DMS153 (cell line): ENCODE measurements around the gene FAM120A.

ENCODE experiments used
- DNase-seq: peaks from one replicate; lab custom pipeline; 2025; lab: John Stamatoyannopoulos, UW

Gene FAM120A

DNA sequence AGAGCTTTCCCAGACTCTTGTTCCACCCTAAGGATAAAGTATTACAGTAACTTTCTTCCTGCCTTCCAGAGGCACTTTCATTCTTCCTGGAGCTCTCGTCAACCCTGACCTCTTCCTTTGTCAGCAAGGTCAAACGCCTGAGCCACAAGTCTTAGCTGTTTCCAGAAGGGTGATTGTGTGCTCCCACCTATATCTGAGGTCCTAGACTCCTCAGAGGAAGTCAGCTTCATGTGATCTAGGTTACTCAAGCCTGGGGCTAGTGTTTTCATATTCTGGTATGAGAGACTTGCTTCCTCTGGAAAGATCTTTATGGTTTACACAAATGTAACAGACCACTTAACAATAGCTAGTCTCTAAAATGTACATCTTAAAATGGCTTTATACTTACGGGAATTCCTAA, 5.4 kb upstream of the FAM120A start:
- DNase-seq: no peak

DNA sequence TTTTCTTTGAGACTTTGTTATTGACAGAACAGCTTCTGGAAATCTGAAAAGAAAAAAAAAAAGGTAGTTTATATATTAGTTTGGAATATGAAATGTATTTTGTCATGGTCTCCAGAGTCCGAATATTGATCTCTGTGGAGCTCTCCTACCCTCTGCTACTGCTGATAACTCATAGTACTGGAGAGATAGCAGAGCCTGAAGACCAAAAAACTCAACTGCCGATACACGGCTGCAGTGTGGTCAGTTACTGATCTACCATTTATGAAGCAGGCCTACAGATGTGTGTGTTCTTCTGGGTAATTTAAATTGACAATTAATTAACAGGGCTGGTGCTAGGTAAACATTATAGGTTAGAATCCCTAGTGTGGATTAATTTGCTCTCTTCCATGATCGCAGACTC, 3.8 kb upstream of the FAM120A start:
- no peak for DNase-seq

DNA sequence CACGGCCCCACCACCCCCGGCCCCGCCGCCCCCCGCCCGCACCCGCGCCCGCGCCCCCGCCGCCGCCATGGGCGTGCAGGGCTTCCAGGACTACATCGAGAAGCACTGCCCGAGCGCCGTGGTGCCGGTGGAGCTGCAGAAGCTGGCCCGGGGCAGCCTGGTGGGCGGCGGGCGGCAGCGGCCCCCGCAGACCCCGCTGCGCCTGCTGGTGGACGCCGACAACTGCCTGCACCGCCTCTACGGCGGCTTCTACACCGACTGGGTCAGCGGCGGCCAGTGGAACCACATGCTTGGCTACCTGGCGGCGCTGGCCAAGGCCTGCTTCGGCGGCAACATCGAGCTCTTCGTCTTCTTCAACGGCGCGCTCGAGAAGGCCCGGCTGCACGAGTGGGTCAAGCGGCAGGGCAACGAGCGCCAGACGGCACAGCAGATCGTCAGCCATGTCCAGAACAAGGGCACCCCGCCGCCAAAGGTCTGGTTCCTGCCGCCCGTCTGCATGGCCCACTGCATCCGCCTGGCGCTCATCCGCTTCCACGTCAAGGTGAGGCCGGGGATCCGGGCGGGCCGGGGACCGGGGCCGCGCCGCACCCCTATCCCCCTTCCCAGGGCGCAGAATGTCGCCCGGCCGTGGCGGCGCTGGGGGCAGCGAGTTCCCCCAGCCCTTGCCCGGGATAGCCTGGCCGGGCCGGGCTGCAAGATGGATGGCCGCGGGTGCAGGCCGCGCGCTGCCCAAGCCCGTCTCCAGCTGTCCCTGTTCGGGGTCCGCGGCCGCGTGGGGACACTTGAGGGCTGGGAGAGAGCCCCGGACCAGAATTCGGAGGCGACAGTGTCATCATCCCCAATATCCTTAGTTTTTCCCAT, 594 bp downstream of the FAM120A start:
- no peak for DNase-seq

DNA sequence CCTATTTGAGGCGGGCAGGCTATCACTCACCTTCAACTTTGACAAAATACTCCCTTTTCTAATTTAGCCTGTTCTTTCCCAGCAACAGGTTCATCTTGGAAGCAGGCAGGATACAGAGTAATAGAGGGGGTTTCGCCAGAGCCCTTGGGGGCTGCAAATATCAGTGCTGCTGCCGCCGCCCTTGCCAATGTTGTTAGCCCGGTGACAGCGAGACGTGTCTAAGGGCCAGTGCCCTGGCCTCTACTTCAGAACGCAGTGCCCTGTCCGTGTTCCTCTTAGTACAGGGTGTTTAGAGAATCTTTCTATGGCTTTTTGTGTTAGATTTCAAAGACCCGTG, 1.2 kb downstream of the FAM120A start:
- DNase-seq: no peak

DNA sequence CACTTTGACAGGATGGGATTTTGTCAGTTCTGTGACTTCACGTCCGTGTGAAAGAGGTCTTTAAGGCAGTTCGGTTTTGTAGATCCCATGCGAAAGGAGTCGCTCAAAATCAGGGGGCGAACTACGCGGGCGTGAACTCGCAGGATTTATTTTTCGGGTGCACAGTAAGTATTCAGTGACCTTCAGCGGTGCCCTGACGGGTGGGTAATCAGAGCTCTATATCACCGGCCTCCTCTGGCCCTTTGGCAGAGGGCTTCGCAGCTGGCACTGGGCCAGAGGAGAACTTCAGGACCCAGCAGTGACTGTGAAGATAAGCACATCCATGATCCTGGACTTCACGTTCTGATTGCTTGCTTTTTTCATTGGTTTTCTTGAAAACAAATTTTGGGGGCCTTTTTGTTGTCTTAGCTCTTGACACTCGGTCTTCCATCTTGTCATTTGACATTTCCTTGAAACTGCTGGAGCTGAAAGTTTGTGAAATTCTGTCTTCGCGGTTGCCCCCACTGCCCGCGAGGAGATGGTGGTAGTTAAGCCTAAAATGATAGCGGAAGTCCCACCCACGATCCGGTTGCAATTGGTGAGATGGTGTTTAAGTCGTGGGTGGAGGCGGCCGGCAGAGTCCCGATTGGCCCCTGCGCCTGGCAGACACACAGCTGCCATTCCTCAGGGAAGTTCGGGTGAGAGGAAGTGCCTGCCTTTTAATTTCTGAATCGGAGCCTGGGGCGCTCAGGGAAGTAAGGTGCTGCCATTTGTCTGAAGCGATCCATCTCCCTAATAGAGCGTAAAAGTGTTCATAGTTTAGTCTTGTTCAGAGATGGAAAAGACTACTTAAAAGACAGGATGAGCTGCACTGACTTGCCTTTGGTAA, 1.8 kb downstream of the FAM120A start, which contains the start of gene FAM120AOS:
Gene FAM120AOS (minus strand): TSS at position 535 of the 868 bp plus-strand sequence. CDS start 872 bp downstream, outside the sequence.
- DNase-seq: peak; percentile 88

DNA sequence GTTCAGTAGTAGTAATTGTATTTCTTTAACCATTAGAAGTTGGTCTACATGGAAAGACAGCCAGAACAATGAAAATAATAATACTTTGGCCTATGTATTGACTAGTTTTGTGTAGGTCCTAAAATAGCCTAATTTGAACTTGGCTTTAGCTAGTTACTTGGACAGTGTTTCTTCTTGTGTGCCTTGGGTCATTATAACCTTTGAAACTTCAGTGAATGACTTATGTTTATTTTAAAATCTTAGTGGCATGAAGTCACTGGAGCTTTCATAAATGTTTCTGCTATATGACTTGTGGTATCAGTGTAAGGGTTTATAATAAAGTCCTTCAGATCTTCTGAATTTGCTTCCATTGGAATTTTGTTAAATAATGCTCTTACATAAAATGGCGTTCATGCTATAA, 4.5 kb downstream of the FAM120A start:
- no peak for DNase-seq

DNA sequence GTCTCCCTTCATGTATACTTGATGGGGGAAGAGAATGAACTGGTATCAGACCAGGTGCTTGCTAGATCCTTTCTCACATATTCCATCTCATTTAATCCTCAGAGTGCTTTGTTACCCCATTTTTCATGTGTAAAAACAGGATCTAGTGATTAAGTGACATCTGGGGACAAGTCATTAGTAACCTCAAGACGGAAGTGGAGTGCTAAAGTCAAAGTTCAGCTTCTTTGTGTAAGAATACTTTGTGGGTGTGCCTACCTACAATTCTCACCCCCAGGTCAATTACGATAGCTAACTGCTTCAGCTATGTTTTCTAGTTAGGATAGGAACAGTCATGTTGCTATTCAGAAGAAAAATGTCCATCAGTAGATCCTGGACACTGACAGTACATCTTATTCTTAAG, 5.0 kb downstream of the FAM120A start:
- DNase-seq: no peak

DNA sequence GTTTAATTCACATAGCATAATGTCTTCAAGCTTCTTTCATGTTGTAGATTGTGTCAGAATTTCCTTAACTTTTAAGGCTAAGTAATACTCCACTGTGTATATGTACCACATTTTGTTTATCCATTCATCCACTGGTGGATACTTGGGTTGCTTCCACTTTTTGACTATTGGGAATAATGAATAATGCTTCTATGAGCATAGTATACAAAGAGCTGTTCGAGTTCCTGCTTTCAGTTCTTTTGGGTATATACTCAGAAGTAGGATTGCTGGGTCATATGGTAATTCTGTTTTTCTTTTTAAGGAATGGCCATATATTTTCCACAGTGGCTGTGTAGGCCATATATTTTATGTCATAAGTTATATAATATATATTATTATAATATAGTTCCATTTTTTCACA, 5.5 kb downstream of the FAM120A start:
- no peak for DNase-seq

DNA sequence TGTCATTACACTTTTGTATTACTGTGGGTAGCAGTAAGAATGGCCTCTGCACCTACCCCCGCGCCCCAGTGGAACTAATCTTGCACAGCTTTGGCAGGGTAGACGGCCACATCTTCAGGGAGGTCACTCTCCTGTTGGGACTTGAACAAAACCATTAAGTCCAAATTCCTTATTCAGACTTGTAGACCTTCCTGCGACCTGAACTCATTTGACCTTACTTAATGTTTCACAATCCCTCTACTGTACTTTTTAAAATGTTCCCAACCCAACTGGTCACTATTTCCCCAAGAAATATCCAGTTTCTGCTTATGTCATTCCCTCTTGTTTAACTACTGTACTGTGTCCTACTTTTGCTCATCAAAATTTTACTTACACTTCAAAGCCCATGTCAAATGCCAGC, 7.2 kb downstream of the FAM120A start:
- no peak for DNase-seq

DNA sequence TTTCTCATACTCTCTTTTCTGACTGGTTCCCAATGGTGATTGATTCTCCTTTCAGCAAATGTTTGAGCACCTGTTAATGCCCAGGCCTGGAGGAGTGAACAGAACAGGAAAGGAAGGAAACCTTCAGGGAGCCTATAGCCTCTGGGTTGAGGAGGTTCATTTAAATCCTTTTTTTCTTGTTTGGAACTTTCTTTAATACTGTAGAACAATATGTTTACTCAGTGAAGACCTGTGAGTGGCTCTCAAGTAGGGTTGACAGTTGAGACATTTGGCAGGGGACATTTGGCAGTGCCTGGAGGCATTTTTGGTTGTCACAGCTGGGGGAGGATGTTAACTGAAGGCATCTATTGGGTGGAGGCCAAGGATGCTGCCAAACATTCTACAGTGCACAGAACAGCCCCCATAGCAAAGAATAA, 8.0 kb downstream of the FAM120A start:
- no peak for DNase-seq

DNA sequence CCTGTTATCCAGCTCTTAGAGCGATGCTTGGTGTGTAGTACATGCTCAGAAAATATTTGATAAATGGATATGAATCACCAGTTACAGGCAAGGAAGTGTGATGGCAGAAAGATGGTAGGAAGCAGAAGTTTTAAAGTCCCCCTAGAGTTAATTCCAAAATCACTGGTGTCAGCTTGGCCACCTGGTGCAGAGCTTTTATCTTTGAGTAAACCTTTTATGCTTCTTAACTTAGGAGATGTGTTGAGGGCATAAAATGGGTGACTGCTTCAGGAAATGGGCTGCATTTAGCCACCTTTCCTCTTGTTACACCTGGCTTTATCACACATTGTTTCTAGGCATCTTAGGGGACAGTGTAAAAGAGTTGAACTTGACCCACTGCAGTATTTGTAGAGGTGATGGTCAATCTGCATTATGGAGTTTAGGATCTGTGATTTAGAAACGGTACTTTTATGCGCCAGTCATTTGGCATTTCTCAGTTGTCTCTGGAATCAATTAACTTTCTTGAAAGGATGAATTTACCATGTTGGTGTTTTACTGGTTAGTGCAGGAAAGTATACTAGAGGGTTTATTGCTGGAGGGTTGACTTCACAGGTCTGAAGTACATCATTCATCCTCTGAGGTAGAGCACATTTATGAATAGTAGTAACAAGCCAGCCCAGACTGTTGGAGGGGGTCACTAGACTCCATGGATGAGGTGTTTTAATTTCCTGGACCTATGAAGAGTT, 9.4 kb downstream of the FAM120A start:
- DNase-seq: no peak

DNA sequence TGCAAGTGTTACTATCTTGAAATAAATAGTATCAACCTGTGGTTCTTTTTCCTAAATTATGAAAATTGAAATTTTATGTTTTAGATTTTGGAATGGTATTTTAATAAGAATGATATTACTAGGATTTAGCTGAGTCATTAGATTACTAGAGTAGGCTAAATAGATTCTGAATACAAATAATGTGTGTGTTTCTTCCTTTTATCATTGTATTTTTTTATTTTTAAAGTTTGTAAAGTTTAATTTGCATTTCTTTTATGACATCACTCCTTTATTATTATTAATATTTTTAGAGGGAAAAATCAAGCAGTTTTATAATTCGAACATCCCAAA, 9.9 kb downstream of the FAM120A start:
- no peak for DNase-seq

DNA sequence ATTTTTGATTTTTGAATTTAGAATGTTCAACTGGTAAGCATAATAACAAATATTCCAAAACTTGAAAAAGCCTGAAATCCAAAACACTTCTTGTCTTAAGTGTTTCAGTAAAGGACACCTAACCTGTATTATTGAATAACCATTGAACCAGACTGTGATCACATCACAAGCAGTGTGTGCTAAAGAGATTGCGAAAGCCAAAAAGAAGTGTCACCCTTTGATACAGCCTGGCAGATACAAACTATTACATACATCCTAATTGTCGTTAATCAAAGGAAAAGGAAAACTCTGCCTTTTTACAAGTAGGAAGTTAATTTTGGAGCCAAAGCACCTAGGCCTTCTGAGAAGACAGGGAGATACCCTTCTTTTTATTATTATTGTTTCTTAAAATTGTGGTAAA, 10.3 kb downstream of the FAM120A start:
- no peak for DNase-seq

DNA sequence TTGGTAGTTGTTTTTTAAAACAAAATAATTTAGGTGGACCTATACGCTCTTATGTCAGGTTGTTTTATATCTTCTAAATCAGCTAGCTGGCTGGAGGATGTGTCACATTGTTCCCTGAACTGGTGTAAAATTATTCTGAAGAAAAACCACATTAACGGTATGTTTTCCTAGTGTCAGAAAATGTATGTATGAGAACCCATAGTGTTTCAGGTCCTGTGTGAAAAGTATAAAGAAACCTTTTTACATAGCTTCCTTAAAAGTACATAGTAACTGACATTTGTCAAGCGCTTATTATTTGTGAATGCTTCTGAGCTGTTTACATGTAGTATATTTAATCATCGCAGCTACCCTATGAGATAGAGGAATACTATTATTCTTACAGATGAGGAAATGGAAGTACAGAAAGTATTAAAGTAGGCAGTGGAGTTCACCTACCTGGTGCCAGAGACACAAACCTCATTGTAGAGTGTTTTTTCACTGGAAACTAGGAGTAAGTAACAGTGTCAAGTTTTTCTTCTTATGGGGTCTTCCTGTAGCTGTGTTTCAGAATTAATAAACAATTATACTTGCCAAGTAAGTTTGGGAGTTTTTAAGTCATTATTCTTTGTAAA, 12.3 kb downstream of the FAM120A start:
- peak; percentile 10 for DNase-seq

DNA sequence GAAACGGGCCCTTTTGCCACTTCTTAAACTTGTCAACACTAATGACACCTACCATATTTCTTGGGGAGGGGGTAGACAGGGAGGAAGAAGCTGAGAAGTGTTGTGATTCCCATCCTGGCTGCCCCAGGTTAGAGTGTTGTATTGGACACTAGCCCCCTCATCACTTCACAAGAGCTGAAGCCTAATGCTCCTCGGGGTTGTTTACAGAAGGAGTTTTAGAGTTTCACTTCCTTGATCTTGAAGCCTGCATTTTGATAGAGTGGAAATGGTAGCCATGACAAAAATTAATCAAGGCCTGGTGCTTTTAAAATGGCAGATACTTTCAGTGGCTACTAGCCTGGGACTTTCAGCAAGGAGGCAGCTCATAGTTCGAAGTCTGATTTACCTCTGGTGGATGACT, 12.9 kb downstream of the FAM120A start:
- DNase-seq: no peak

DNA sequence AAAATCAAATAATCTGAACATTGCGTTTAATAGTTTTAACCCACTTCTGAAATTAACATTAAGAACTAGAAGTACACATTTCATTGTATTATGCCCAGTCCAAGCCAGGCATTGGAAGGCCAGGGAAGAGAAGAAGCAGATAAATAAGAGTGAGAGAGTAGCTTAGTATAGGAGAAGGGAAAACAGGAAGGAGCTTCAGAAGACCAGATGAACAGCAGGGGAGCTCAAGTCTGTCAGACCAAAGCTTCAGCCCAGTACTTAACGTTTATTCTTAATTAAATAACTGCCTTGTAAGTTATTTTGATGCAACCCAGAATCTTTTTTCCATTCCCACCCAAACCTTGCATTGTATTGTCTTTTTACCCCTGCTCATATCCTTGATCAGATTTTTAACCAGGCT, 13.4 kb downstream of the FAM120A start:
- DNase-seq: no peak

DNA sequence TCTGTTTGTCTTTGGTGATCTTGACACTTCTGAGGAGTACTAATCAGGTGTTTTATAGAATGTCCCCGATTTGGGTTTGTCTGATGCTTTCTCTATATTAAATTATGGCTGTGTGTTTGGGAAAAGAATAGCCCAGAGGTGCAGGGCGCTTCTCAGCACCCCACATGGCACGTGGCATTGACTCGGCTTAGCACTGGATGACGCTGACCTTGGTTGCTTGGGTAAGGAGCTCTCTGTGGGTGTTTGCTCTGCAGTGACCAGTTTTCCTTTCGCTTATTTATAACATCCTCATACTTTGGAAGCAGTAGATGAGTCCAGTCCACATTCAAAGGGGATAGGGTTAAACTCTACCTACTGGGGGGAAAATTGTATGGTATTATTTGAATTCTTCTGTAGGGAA, 14.4 kb downstream of the FAM120A start:
- DNase-seq: no peak

DNA sequence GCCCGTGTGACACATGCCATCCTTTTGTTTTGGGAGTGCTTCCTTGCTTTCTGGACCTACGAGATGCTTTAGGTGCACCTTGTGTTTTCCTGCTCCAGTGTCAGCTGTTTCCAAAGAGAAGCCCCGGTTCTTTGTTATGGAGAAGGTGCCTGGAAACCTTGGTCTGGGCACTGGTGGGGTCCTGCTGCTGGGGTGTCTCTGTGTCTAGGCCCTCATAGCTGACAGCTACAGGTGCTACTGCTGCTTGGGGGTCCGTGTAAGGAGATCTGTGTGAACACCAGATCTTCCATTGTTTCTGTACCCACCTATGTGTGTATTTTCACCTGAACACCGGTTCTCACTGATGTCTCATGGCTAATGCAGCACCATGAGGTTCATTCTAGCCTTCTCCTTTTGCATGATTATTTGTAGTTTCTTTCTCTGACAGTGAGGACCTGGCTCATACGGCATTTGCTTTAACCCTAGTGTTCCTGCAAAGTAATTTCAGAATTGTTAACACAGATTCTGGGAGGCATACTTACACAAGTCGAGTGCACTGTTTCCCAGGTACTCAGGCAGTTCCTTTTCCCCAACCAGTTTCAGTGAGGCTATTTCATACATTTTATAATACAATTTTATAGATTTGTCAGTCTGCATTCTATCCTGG, 15.1 kb downstream of the FAM120A start:
- DNase-seq: no peak

DNA sequence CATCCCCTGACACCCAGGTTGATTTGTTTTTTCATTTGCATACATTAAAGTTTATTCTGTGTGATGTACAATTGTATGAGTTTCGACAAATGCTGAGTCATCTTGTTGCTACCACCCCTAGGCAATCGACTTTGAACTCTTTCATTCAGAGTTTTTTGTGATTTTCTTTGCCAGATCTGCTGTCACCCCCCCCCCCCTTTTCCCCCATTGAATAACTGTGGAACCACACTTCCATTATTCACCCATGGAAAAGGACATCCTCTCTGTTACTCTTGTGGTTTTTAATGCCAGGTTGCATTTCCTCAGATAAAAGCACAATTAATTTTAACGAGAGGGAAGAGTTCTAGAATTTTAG, 15.6 kb downstream of the FAM120A start:
- DNase-seq: no peak

DNA sequence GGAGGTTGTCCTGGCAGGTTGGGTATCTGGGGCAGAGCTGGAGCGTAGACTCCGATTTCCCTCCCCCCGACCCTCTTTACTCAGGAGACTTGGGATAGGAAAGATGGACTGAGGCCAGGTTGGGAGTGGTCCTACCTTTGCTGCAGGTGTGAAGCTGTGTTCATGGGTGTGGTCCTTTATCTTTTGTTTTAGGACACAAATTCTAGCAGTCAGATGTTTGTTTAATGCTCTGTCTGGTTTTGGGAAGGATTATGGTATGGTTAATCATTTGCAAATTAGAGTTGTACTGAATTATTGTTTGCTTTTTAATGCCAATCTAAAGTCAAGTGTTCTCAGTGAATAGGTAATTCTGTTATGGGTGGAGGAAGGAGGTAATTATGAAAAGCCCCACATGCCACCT, 16.0 kb downstream of the FAM120A start:
- no peak for DNase-seq

DNA sequence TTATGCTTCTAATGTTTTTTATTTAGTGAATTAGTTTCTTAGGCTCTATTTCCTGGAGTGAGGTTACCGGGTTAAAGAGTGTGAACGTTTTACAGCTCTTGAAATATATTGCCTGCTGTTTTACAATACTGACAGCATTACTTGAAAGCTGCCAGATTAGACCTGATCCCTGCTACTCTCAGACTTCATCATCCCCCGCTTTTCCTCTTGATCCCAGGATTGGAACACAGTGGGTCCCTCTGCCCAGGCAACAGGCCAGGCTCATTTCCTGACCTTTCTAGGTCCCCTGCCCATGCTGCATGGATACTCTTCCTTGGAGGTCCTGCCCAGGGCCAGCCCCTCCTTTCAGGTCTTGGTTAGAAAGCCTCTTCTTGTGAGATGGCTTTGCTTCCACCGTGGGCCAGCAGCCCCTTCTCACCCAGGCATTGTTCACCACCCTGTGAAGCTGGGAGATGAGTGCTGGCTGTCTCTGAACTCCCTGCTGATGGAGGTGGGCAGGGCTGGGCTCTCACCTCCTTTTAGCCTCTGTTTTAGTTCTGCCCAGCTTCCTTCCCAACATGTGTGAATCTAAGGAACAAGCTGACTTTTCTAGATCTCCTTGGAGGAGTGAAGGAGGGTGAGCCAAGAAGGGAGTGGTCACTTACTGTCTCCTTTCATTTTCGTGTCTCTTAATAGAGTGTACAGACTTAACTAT, 17.4 kb downstream of the FAM120A start:
- DNase-seq: no peak
